ENCODE data around the gene TRAPPC11.
"Not testable (repeated sequence)": the region's sequence is repeated elsewhere in the genome, so short reads cannot be mapped to it uniquely, and the experiment has no call there.

The TRAPPC11 gene

GRCh38 chr4:183659029-183659871 lies at the start of gene TRAPPC11, which contains the start of gene RWDD4:
Gene TRAPPC11 (plus strand): TSS chr4:183659293. CDS start chr4:183663868, 4,575 bp downstream.
Gene RWDD4 (minus strand): TSS chr4:183659185. CDS start chr4:183658952, 233 bp downstream.
- peak; percentile 99 for DNase-seq

DNA sequence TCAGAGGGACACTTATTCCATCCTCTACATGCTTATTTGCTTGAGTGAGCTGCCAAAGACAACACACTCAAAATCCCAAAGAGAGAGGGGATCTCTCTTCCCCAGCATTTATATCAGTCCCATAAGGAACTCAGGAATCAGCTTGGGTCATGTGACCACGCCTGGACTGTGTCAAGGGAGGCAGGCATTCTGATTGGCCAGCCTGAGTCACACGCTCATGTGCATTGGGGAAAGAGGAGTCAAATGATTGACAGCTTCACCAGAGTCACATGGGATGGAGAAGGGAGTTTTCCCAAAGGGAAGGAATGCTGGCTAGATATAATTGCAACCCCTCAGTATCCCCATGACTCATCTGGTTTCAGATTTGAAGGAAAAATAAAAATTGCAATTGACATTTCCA lies 49.1 kb upstream of the TRAPPC11 start:
- peak; percentile 41 for DNase-seq

- peak; percentile 26 for DNase-seq
Measured at GRCh38 chr4:183610613-183611012, 48.5 kb upstream of the TRAPPC11 start.

GRCh38 chr4:183611210-183611830 lies 47.8 kb upstream of the TRAPPC11 start:
- no peak for DNase-seq

DNA sequence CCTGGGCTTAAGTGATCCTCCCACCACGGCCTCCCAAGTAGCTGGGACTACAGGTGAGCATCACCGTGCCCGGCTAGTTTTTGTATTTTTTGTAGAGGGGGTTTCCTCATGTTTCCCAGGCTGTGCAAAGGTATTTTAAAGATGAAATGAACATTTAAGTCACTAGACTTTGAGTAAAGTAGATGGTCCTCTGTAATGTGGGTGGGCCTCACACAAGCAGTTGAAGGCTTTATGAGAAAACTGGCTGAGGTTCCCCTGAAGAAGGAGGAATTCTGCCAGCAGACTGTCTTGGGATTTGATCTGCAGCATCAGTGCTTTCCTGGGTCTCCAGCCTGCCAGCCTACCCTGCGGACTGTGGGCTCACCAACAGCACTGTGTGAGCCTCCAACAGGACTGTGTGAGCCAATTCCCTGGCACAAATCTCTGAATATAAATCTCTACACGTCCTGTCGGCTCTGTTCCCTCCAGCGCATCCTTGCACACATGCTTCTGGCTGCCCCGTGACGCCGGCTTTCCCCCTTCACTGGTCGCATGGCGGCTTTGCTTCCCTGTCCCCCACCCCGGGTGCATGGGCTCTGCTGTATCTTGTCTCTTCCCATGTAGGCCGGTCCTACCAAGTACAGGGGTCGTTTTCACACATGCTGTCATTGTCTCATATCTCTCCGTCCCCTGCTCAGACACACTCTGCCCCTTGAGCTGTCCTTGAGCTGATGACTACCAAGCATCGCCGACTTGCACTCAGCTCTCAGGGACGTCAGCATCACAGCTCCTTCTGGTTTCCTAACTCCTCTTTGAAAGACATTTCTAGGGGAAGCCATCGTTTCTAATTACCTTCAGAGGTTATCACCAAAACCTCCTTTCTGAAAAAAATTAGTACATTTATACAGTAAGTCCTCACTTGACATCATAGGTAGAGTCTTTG lies 46.5 kb upstream of the TRAPPC11 start:
- DNase-seq: no peak

DNA sequence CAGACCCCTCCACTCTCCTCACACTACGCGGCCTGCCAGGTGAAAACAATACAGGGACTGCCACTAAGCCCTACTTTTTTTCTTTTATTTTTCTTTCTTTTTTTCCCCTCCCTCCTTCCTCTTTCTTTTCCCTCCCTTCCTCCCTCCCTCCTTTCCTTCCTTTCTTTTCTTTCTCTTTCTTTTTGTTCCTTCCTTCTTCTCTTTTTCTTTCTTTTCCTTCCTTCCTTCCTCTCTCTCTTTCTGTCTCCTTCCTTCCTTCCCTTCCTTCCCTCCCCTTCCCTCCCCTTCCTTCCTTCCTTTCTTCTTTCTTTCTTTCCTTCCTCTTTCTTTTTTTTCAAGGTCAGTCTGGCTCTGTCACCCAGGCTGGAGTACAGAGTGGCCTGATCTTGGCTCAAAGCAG lies 42.0 kb upstream of the TRAPPC11 start:
- DNase-seq: no peak

DNA sequence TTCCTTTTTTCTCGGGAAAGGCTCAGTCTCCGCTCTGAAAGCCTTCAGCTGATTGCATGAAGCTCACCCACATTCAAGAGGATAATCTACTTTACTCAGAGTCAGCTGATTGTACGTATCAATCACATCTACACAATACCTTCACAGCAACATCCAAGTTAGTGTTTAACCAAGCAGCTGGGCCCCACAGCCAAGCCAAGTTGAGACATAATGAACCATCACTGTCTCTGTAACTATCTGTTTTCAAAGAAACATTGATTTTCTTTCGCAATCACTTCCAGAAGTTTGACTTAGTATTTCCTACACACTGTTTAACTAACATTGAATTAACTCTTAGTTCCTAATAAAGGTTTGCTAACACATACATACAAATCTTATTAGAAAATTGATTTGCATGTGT lies 40.4 kb upstream of the TRAPPC11 start:
- DNase-seq: no peak

DNA sequence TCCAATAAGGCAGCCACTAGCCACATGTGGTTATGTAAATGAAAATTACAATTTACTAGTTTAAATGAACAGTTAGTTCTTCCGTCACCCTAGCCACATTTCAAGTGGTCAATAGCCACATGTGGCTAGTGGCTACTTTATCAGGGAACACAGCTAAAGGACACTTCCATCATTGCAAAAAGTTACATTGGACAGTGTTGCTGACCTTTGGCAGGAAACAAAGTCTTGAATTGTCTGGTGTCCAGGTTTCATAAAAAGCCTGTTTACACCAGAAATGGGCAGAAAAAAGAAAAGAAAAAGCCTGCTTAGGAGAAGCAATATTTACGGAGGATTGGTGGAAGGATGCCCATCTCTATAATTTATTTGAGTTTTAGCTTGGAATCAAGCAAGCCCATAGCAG lies 38.7 kb upstream of the TRAPPC11 start:
- DNase-seq: no peak

DNA sequence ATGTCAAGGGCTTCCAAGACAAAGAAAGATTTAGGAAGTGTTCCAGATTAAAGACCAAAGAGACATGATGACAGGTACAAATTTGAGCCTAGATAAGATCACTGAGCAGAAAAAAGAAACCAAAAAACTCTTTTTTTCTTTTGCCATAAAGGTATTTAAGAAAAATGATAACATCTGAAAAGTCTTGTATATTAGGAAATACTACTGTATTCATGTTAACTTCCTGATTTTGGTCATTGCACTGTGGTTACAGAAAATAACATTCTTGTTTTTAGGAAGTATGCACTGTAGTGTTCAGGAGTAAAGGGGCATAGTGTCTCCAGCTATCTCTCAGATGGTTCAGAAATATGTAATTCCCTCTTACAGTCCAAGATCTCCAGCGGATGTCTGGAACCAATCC lies 37.2 kb upstream of the TRAPPC11 start:
- DNase-seq: no peak

DNA sequence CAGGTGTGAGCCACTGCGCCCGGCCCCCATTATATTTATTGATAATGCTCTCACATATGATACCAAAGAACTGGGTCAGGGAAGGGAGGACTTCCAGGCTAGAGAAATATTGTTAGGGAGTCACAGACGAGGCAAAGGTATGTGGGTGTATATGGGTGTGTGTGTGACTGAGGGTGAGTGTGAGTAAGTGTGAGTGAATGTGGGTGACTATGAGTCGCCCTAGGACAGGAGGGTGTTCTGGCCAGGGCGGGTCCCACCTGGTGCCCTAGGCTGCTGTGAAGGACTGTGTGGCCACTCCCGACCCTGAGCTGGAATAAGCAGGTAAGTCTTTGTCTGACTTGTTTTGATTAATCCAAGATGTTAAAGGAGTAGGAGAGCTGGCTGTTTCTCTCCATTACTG lies 34.5 kb upstream of the TRAPPC11 start:
- no peak for DNase-seq

- no peak for DNase-seq
Measured at GRCh38 chr4:183626168-183626567, 32.9 kb upstream of the TRAPPC11 start.

DNA sequence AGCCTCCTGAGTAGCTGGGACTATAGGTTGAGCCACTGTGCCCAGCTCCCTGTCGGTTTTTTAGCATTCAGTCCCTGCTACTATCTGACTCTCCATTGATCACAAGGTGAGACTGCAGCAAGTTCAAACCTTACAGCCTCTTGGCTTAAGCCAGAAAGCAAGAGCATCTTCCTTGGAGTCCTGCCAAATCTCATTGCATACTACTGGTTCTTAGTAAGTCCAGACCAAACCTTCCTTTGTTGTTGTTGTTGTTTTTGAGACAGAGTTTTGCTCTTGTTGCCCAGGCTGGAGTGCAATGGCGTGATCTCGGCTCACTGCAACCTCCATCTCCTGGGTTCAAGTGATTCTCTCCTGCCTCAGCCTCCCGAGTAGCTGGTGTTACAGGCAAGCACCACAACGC lies 31.8 kb upstream of the TRAPPC11 start:
- DNase-seq: not testable (repeated sequence)

GRCh38 chr4:183627979-183628588 lies 31.0 kb upstream of the TRAPPC11 start:
- DNase-seq: no peak

- DNase-seq: no peak
Measured at GRCh38 chr4:183631577-183632198, 27.4 kb upstream of the TRAPPC11 start.

DNA sequence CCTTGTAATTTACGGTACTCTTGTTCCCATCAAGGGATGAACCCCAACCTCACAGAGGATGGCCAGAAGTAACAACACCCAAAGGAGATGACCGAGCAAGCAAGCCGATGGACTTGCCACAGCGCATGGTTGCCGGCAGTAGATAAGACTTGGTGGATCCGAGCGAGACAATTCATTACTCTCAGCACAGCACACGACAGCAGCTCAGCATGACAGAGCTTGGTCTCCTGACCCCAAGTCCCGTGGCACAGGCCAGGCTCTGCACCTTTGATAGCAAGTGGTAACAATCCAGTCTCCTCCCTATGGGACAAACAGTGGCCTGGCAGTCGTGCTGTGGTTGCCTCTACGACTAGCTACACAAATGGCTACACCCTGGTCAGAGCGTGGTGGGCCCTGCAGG lies 26.4 kb upstream of the TRAPPC11 start:
- no peak for DNase-seq

- DNase-seq: no peak
Measured at GRCh38 chr4:183633476-183634400, 25.4 kb upstream of the TRAPPC11 start.

DNA sequence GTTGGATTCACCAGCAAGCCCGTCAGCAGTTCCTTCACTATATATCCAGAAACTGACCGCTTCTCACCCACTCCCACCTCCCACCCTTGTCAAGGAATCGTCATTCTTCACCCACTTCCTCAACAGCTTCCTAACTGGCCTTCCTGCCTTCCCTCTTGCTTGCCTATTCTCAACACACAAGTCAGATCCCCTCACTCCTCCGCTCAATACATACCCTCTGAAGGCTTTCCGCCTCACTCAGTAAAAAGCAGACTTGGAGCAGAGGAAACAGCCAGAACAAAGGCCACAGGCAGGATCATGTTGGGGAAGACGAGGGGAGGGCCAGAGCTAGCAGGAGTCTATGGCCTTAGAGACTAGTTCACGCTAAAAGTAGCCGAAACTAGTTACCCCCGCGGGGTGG lies 23.8 kb upstream of the TRAPPC11 start:
- DNase-seq: no peak

- no peak for DNase-seq
Measured at GRCh38 chr4:183635741-183636140, 23.4 kb upstream of the TRAPPC11 start.

DNA sequence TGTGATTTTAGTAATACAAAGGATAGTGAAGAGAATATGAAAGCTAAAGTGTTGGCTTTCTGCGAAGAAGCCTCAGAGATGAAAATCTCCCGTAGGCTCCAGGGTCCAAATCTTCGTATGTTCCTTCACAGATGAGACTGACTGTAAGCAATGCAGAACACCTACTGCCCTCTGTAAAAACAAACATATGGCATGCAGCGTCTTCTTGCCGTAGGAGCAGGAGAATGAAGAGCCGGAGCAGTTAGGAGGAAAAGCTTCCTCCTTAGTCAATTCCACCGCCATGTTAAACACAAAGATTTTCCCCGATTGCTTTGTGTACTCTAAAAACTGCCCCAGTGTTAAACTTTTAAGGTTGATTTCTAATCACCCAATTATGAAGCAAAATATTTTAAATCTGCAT lies 22.6 kb upstream of the TRAPPC11 start:
- DNase-seq: no peak

DNA sequence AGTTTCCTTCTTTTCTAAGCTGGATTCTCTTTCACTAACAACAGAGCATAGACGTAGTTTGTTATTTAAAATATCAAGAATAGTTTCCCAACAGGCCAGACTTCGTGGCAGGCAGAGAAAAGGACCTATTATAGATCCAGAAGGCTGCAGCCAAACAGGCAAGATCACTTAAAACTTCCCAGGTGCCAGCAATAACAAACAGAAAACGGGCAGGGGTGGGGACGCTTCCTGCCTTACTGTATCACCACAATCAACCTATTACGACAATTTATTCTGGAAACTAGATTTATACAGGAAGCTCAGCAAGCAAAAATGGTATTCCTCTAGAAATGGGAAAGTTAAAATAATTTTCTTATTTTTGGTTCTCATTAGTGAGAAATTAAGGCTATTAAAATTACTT lies 22.2 kb upstream of the TRAPPC11 start:
- no peak for DNase-seq

DNA sequence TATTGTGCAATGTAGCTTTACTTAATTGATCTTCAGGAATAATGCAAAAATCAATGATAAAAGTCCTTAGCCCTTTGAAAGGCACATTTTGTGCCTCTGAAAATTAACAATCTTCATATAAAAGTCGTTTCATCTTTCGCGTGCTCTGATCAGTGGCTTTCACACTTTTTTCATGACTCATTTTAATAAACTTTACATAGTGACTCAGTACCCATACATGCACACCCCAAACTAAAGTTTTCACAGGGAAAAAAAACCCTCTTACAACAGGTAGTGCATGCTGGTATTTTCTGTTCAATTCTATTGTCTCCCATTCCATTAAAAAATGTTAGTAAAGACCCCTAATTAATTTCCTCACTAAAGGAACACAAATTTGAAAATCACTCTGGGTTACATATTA lies 21.6 kb upstream of the TRAPPC11 start:
- no peak for DNase-seq
